HepG2 (cell line): ENCODE data around the gene CHMP6. TPM values are rescaled to one million over a fixed set of nuclear protein-coding genes. Genes with fewer than 3 reads are reported as not detected.

Experiments used
- ATAD3A ChIP-seq: sonication (generic); formaldehyde crosslinking; IDR thresholded peaks from 2 replicates; pipeline ENCODE4 v1.4.0; 2020; ENCODE audit warnings: missing genetic modification reagents
- ATF7-NPFF ChIP-seq: sonication (generic); formaldehyde crosslinking; IDR thresholded peaks from 2 replicates; pipeline ENCODE4 v1.8.1; 2023; ENCODE audit warnings: mild to moderate bottlenecking, low read depth, missing genetic modification reagents, moderate library complexity
- FOXC1 ChIP-seq: sonication (generic); formaldehyde crosslinking; IDR thresholded peaks from 2 replicates; pipeline ENCODE4 v1.8.0; 2022; ENCODE audit warnings: mild to moderate bottlenecking, missing genetic modification reagents, borderline replicate concordance
- GPN1 ChIP-seq: sonication (generic); formaldehyde crosslinking; IDR thresholded peaks from 2 replicates; pipeline ENCODE4 v1.5.1; 2020; ENCODE audit warnings: missing genetic modification reagents, borderline replicate concordance
- HDAC2 ChIP-seq: sonication (generic); formaldehyde crosslinking; IDR thresholded peaks from 2 replicates; pipeline ENCODE4 v1.4.0; 2020; ENCODE audit warnings: missing genetic modification reagents
- KDM3A ChIP-seq: IDR thresholded peaks from 2 replicates; pipeline ENCODE4 v1.6.1; 2018; ENCODE audit warnings: low read depth, missing compliant biosample characterization
- KLF6 ChIP-seq: IDR thresholded peaks from 2 replicates; pipeline ENCODE4 v1.8.0; 2016; ENCODE audit warnings: missing biosample characterization, missing genetic modification reagents
- MIXL1 ChIP-seq: IDR thresholded peaks from 2 replicates; pipeline ENCODE4 v1.6.1; 2016
- NFKB2 ChIP-seq: sonication (generic); formaldehyde crosslinking; IDR thresholded peaks from 2 replicates; pipeline ENCODE4 v1.4.0; 2020; ENCODE audit warnings: missing genetic modification reagents, borderline replicate concordance
- NKX3-1 ChIP-seq: sonication (generic); formaldehyde crosslinking; IDR thresholded peaks from 2 replicates; pipeline ENCODE4 v1.5.0; 2020; ENCODE audit warnings: missing genetic modification reagents
- PCBP1 ChIP-seq: fragments of 200-400 bp; formaldehyde crosslinking; IDR thresholded peaks from 2 replicates; pipeline ENCODE4 v1.6.1; 2017; ENCODE audit warnings: mild to moderate bottlenecking, low read depth, low read length, borderline replicate concordance
- SMAD9 ChIP-seq: sonication (generic); formaldehyde crosslinking; IDR thresholded peaks from 2 replicates; pipeline ENCODE4 v1.5.1; 2020; ENCODE audit warnings: mild to moderate bottlenecking, missing genetic modification reagents
- SOX6 ChIP-seq, 2 experiments: fragments of 450-650 bp in 1 of 2; sonication (generic) in 1 of 2; formaldehyde crosslinking in 1 of 2; IDR thresholded peaks; 2 replicates each; pipeline versions ENCODE4 v1.4.0 to v1.6.1; 2017 to 2020; ENCODE audit warnings: antibody characterized with exemption in 1 of 2, mild to moderate bottlenecking in 1 of 2, missing genetic modification reagents in 1 of 2
- ZFY ChIP-seq: sonication (generic); formaldehyde crosslinking; IDR thresholded peaks from 2 replicates; pipeline ENCODE4 v1.4.0; 2020; ENCODE audit warnings: missing genetic modification reagents
- ZFYVE20 ChIP-seq: sonication (generic); formaldehyde crosslinking; IDR thresholded peaks from 2 replicates; pipeline ENCODE4 v1.8.0; 2023; ENCODE audit warnings: low read depth, mild to moderate bottlenecking, moderate library complexity, missing genetic modification reagents, borderline replicate concordance
- ZNF331 ChIP-seq: sonication (generic); formaldehyde crosslinking; IDR thresholded peaks from 2 replicates; pipeline ENCODE4 v1.4.0; 2020; ENCODE audit warnings: missing genetic modification reagents
- ZNF782 ChIP-seq: sonication (generic); formaldehyde crosslinking; IDR thresholded peaks from 2 replicates; pipeline ENCODE4 v1.4.0; 2020; ENCODE audit warnings: missing genetic modification reagents, mild to moderate bottlenecking, borderline replicate concordance
- ZSCAN9 ChIP-seq: IDR thresholded peaks from 2 replicates; pipeline ENCODE4 v1.6.1; 2016; ENCODE audit warnings: borderline replicate concordance
- polyA plus RNA-seq, 8 experiments: library from polyadenylated mRNA; depleted of rRNA in 3 of 8; stranded (reverse) in 7 of 8; unstranded in 1 of 8; fragments of >200 nt; fragmentation: Illumina TruSeq in 4 of 8; extraction: Trizol in 4 of 8; gene quantifications; 2 replicates each; pipeline versions ENCODE4 v1.2.1 to v1.2.3, GENCODE V29; 2011 to 2016; ENCODE audit warnings: low read depth in 4 of 8, missing spikeins in 1 of 8, mixed read lengths in 1 of 8; ENCODE audit not compliant: insufficient read depth in 1 of 8
- total RNA-seq, 5 experiments: library from RNA; depleted of rRNA; stranded (reverse); fragments of >200 nt; fragmentation: Illumina TruSeq; extraction: Trizol; gene quantifications; 2 replicates each; pipeline ENCODE4 v1.2.3, GENCODE V29; 2016; ENCODE audit warnings: low read depth in 1 of 5
- TF ChIP-seq, protein P1 (sequence below): sonication (generic); formaldehyde crosslinking; IDR thresholded peaks from 2 replicates; pipeline ENCODE4 v1.5.1; 2020; ENCODE audit warnings: missing genetic modification reagents, mild to moderate bottlenecking, borderline replicate concordance
- TF ChIP-seq, protein P2 (sequence below): sonication (generic); formaldehyde crosslinking; IDR thresholded peaks from 2 replicates; pipeline ENCODE4 v1.5.1; 2020; ENCODE audit warnings: mild to moderate bottlenecking, missing genetic modification reagents, moderate library complexity
- TF ChIP-seq, protein P3 (sequence below): sonication (generic); formaldehyde crosslinking; IDR thresholded peaks from 2 replicates; pipeline ENCODE4 v1.4.0; 2020; ENCODE audit warnings: missing genetic modification reagents

Gene CHMP6
- total and polyA plus RNA-seq, 2 of the 13 experiments (the other 11 are each of a cell fraction or from before 2014, with no cell fraction given) = 11.1 to 24.2 TPM

DNA sequence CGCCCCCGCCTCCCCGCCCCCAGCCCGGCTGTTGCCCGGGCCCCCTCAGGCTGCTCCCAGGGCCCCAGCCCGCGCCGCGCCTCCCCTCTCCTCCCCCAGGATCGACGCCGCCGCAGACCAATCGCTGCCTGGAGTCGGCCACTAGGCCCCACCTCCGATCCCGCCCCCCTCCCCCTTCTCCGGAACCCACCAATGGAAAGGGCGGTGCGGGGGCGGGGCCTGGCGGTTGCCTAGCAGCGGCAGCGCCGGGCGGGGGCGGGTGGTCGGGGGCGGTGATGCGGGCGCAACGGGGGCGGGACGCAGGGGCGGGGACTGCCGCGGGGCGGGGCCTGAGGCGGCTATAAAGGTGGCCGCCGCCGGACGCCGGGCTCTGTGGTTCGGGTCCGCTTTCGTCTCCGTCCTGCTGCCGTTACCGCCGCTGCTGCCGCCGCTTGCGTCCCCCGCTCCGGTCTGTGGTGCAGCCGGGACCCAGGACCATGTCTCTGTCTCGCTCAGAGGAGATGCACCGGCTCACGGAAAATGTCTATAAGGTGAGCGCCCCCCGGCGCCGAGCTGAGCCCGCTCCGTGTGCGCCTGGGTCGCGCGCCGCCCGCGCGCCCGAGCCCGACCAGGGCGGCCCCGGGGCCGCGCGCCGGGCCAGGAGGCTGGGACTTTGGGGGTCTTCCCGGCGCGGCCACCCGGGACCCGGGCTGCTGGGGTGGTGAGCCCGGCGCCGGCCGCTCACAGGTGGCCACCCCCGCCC lies 43.3 kb downstream of the CHMP6 start, which contains the start of gene BAIAP2 (continued):
- TF ChIP-seq, protein P1, sequence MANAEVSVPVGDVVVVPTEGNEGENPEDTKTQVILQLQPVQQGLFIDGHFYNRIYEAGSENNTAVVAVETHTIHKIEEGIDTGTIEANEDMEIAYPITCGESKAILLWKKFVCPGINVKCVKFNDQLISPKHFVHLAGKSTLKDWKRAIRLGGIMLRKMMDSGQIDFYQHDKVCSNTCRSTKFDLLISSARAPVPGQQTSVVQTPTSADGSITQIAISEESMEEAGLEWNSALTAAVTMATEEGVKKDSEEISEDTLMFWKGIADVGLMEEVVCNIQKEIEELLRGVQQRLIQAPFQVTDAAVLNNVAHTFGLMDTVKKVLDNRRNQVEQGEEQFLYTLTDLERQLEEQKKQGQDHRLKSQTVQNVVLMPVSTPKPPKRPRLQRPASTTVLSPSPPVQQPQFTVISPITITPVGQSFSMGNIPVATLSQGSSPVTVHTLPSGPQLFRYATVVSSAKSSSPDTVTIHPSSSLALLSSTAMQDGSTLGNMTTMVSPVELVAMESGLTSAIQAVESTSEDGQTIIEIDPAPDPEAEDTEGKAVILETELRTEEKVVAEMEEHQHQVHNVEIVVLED = 0 out of 2 replicates have a peak, but pooled peaks have one; percentile 30
- 0 out of 2 replicates have a peak, but pooled peaks have one; percentile 45 for TF ChIP-seq SMAD9 (CRISPR knock-in tag)
- TF ChIP-seq KLF6 (CRISPR knock-in tag) = 0 out of 2 replicates have a peak, but pooled peaks have one; percentile 74
- TF ChIP-seq SOX6 (IDR thresholded peaks at IDR 0.05) = no peak
- TF ChIP-seq SOX6 (CRISPR knock-in tag; IDR thresholded peaks at IDR 0.05) = peak; percentile 39; the same call in 1 of the 2 replicates
- TF ChIP-seq, protein P2, sequence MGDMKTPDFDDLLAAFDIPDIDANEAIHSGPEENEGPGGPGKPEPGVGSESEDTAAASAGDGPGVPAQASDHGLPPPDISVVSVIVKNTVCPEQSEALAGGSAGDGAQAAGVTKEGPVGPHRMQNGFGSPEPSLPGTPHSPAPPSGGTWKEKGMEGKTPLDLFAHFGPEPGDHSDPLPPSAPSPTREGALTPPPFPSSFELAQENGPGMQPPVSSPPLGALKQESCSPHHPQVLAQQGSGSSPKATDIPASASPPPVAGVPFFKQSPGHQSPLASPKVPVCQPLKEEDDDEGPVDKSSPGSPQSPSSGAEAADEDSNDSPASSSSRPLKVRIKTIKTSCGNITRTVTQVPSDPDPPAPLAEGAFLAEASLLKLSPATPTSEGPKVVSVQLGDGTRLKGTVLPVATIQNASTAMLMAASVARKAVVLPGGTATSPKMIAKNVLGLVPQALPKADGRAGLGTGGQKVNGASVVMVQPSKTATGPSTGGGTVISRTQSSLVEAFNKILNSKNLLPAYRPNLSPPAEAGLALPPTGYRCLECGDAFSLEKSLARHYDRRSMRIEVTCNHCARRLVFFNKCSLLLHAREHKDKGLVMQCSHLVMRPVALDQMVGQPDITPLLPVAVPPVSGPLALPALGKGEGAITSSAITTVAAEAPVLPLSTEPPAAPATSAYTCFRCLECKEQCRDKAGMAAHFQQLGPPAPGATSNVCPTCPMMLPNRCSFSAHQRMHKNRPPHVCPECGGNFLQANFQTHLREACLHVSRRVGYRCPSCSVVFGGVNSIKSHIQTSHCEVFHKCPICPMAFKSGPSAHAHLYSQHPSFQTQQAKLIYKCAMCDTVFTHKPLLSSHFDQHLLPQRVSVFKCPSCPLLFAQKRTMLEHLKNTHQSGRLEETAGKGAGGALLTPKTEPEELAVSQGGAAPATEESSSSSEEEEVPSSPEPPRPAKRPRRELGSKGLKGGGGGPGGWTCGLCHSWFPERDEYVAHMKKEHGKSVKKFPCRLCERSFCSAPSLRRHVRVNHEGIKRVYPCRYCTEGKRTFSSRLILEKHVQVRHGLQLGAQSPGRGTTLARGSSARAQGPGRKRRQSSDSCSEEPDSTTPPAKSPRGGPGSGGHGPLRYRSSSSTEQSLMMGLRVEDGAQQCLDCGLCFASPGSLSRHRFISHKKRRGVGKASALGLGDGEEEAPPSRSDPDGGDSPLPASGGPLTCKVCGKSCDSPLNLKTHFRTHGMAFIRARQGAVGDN = peak; percentile 42; the same call in 1 of the 2 replicates
- peak; percentile 69 for TF ChIP-seq ZFY (CRISPR knock-in tag)
- peak; percentile 86 for TF ChIP-seq ATF7-NPFF (CRISPR knock-in tag)
- TF ChIP-seq MIXL1 (CRISPR knock-in tag) = 0 out of 2 replicates have a peak, but pooled peaks have one; percentile 46
- TF ChIP-seq HDAC2 (CRISPR knock-in tag) = 0 out of 2 replicates have a peak, but pooled peaks have one; percentile 43
- peak; percentile 89 for TF ChIP-seq ZNF331
- 0 out of 2 replicates have a peak, but pooled peaks have one; percentile 72 for TF ChIP-seq ZFYVE20
- no peak for TF ChIP-seq PCBP1
- TF ChIP-seq NKX3-1 = 0 out of 2 replicates have a peak, but pooled peaks have one; percentile 40
- TF ChIP-seq KDM3A (CRISPR knock-in tag) = peak; percentile 24; the same call in 1 of the 2 replicates
- 0 out of 2 replicates have a peak, but pooled peaks have one; percentile 46 for TF ChIP-seq ATAD3A (CRISPR knock-in tag)
- TF ChIP-seq NFKB2 (CRISPR knock-in tag) = peak; percentile 56; the same call in 1 of the 2 replicates
- TF ChIP-seq FOXC1 = peak; percentile 79; the same call in 1 of the 2 replicates
- TF ChIP-seq GPN1 (CRISPR knock-in tag) = peak; percentile 75; the same call in 1 of the 2 replicates
- TF ChIP-seq ZSCAN9 (CRISPR knock-in tag) = peak; percentile 76; the same call in 1 of the 2 replicates
- TF ChIP-seq, protein P3, sequence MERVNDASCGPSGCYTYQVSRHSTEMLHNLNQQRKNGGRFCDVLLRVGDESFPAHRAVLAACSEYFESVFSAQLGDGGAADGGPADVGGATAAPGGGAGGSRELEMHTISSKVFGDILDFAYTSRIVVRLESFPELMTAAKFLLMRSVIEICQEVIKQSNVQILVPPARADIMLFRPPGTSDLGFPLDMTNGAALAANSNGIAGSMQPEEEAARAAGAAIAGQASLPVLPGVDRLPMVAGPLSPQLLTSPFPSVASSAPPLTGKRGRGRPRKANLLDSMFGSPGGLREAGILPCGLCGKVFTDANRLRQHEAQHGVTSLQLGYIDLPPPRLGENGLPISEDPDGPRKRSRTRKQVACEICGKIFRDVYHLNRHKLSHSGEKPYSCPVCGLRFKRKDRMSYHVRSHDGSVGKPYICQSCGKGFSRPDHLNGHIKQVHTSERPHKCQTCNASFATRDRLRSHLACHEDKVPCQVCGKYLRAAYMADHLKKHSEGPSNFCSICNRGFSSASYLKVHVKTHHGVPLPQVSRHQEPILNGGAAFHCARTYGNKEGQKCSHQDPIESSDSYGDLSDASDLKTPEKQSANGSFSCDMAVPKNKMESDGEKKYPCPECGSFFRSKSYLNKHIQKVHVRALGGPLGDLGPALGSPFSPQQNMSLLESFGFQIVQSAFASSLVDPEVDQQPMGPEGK (CRISPR knock-in tag) = peak; percentile 85
- TF ChIP-seq ZNF782 (CRISPR knock-in tag) = peak; percentile 32; the same call in 1 of the 2 replicates
